ENCODE data around the gene SKIL. TPM values are rescaled to one million over a fixed set of nuclear protein-coding genes. Genes with fewer than 3 reads are reported as not detected.
A peak's percentile ranks its signal among the peaks of the same experiment; 100 is the strongest.

The SKIL gene
- total RNA-seq, 4 donors from 2014 or later: 15.0 to 26.1 (median 24.8) TPM

GRCh38 chr3:170418422-170419398 is 61.2 kb downstream of the SKIL start, which contains the start of gene CLDN11:
Gene CLDN11 (plus strand): TSS chr3:170418868. CDS start chr3:170419067, 199 bp downstream.
- H3K4me3 ChIP-seq: peak within 1 kb of the TSS; percentile 26 to 67 (median 46)
- H3K27ac ChIP-seq: peak within 1 kb of the TSS; percentile 39 to 87 (median 70)
- TF ChIP-seq CTCF (IDR thresholded peaks at IDR 0.05): no peak
- peak in 2 of 4 donors; percentile 11 to 45 for TF ChIP-seq POLR2A (IDR thresholded peaks at IDR 0.05)
- peaks cover 3 to 31% (median 7%) of the 10 kb centered on the region in 3 donors for H3K4me1 ChIP-seq
- 13 to 14% methylated on average over 14 to 16 of the region's 79 CpGs for whole genome bisulfite sequencing, 2 donors
- H3K9me3 ChIP-seq: no peaks in the 10 kb centered on the region
- H3K27me3 ChIP-seq: peaks cover 0 to 53% (median 4%) of the 10 kb centered on the region in 4 donors
- no peaks in the 10 kb centered on the region for H3K36me3 ChIP-seq
- intact Hi-C loops (cut with DNase I): loop anchor here (5.0 kb wide), 1 partner anchor 394 kb away; no protein-coding TSS in a partner anchor
- DNase-seq: no peak

- 3 to 20% methylated on average over 2 to 6 of the region's 58 CpGs for WGBS, 2 donors
- H3K36me3 ChIP-seq: no peaks in the 10 kb centered on the region
- intact Hi-C loops (cut with DNase I): loop anchor here (5.0 kb wide), 1 partner anchor 393 kb away; no protein-coding TSS in a partner anchor
- no peak for DNase-seq
- TF ChIP-seq POLR2A (IDR thresholded peaks at IDR 0.05) (peak in 1 of 4 donors; percentile 23), CTCF (IDR thresholded peaks at IDR 0.05) (no peak)
- no peaks in the 10 kb centered on the region for H3K9me3 ChIP-seq
- H3K4me3 ChIP-seq: peak overlapping the region; percentile 26 to 67 (median 46)
- peaks cover 0 to 53% (median 4%) of the 10 kb centered on the region in 4 donors for H3K27me3 ChIP-seq
- H3K27ac ChIP-seq: peak overlapping the region; percentile 39 to 87 (median 70)
- peaks cover 3 to 26% (median 7%) of the 10 kb centered on the region in 3 donors for H3K4me1 ChIP-seq
These were observed 62.1 kb downstream of the SKIL start for GRCh38 chr3:170419557-170420087.

GRCh38 chr3:170420307-170420821 is 62.8 kb downstream of the SKIL start:
- Histone ChIP-seq H3K27ac (peak overlapping the region; percentile 39 to 87 (median 70)), H3K9me3 (no peaks in the 10 kb centered on the region), H3K27me3 (peaks cover 0 to 53% (median 4%) of the 10 kb centered on the region in 4 donors), H3K4me3 (peak overlapping the region in 3 of 4 donors; percentile 42 to 67 (median 51)), H3K36me3 (no peaks in the 10 kb centered on the region), H3K4me1 (peaks cover 3 to 27% (median 7%) of the 10 kb centered on the region in 3 donors)
- no peak for TF ChIP-seq CTCF (IDR thresholded peaks at IDR 0.05)
- TF ChIP-seq POLR2A (IDR thresholded peaks at IDR 0.05): no peak
- no peak for DNase-seq
- intact Hi-C loops (cut with DNase I): no loop called here
- 55 to 59% methylated on average over 13 to 17 of the region's 17 CpGs for WGBS, 2 donors

- WGBS, 2 donors: 63 to 77% methylated on average over 8 to 11 of the region's 12 CpGs
- H3K4me3 ChIP-seq: peak overlapping the region in 2 of 4 donors; percentile 51 to 67
These were observed 63.7 kb downstream of the SKIL start for GRCh38 chr3:170421111-170421641.

More at GRCh38 chr3:170421111-170421641, 63.7 kb downstream of the SKIL start:
- H3K36me3 ChIP-seq: no peaks in the 10 kb centered on the region
- no peak for DNase-seq
- H3K9me3 ChIP-seq: no peaks in the 10 kb centered on the region
- peak overlapping the region in 3 of 4 donors; percentile 63 to 87 (median 78) for H3K27ac ChIP-seq
- TF ChIP-seq CTCF (IDR thresholded peaks at IDR 0.05) (no peak), POLR2A (IDR thresholded peaks at IDR 0.05) (no peak)
- peaks cover 0 to 53% (median 4%) of the 10 kb centered on the region in 4 donors for H3K27me3 ChIP-seq
- intact Hi-C loops (cut with DNase I): no loop called here
- H3K4me1 ChIP-seq: peaks cover 3 to 31% (median 7%) of the 10 kb centered on the region in 3 donors
